Keratinocyte (primary cell): ENCODE data around the gene ADGRG6. TPM values are rescaled to one million over a fixed set of nuclear protein-coding genes. Genes with fewer than 3 reads are reported as not detected.

Source experiments
- DNase-seq: peaks from one replicate; pipeline ENCODE4 v3.0.0-alpha.2; 2011; ENCODE audit warnings: low read depth, missing footprints, low spot score
- FAIRE-seq: peaks from 2 replicates; lab custom pipeline; 2011; peaks lifted over from hg19 to GRCh38; lab: Jason Lieb, UNC
- H2AFZ ChIP-seq: 2 replicates; pipeline ENCODE4 v1.6.0; 2012; ENCODE audit warnings: low read length, control low read depth, inconsistent platforms; ENCODE audit not compliant: control insufficient read depth
- H3K27ac ChIP-seq: 2 replicates; pipeline ENCODE4 v1.5.1; 2011; ENCODE audit warnings: low read length; ENCODE audit not compliant: control insufficient read depth, insufficient read depth
- H3K27me3 ChIP-seq: 3 replicates; pipeline ENCODE4 v1.6.0; 2011; ENCODE audit warnings: low read length; ENCODE audit not compliant: control insufficient read depth, insufficient read depth; ENCODE audit errors: extremely low read depth
- H3K36me3 ChIP-seq, 2 experiments: 2 replicates in 1 of 2; 3 replicates in 1 of 2; pipeline ENCODE4 v1.5.1; 2011; ENCODE audit warnings: low read length in 2 of 2, mild to moderate bottlenecking in 1 of 2; ENCODE audit not compliant: control insufficient read depth in 2 of 2, insufficient read depth in 2 of 2; ENCODE audit errors: extremely low read depth in 1 of 2
- H3K4me1 ChIP-seq: 3 replicates; pipeline ENCODE4 v1.5.1; 2011; ENCODE audit warnings: low read length; ENCODE audit not compliant: control insufficient read depth, insufficient read depth; ENCODE audit errors: extremely low read depth
- H3K4me2 ChIP-seq: 3 replicates; pipeline ENCODE4 v1.6.0; 2011; ENCODE audit warnings: low read depth, low read length; ENCODE audit not compliant: control insufficient read depth, insufficient read depth; ENCODE audit errors: extremely low read depth
- H3K4me3 ChIP-seq, 3 experiments: fragments of 200-600 bp in 1 of 3; sonication (generic) in 1 of 3; 2 replicates in 2 of 3; 3 replicates in 1 of 3; pipeline ENCODE4 v1.5.1; 2011 to 2016; ENCODE audit warnings: low read length in 3 of 3, mild to moderate bottlenecking in 3 of 3, control low read depth in 2 of 3, inconsistent platforms in 1 of 3, low read depth in 1 of 3, mixed read lengths in 1 of 3, mixed run types in 1 of 3, moderate library complexity in 1 of 3; ENCODE audit not compliant: control insufficient read depth in 2 of 3, insufficient read depth in 2 of 3; ENCODE audit errors: extremely low read depth in 1 of 3
- H3K79me2 ChIP-seq: 2 replicates; pipeline ENCODE4 v1.6.0; 2012; ENCODE audit warnings: low read length; ENCODE audit not compliant: control insufficient read depth, insufficient read depth
- H3K9ac ChIP-seq: 3 replicates; pipeline ENCODE4 v1.6.0; 2011; ENCODE audit warnings: low read length; ENCODE audit not compliant: control insufficient read depth, insufficient read depth; ENCODE audit errors: extremely low read depth
- H3K9me1 ChIP-seq: 3 replicates; pipeline ENCODE4 v1.6.0; 2011; ENCODE audit warnings: low read length; ENCODE audit not compliant: control insufficient read depth, insufficient read depth; ENCODE audit errors: extremely low read depth
- H3K9me3 ChIP-seq: 2 replicates; pipeline ENCODE4 v1.5.1; 2012; ENCODE audit warnings: low read depth, low read length; ENCODE audit not compliant: control insufficient read depth
- H4K20me1 ChIP-seq: 3 replicates; pipeline ENCODE4 v1.6.0; 2011; ENCODE audit warnings: low read length; ENCODE audit not compliant: control insufficient read depth, insufficient read depth; ENCODE audit errors: extremely low read depth
- EZH2 ChIP-seq: IDR thresholded peaks from one replicate; pipeline ENCODE4 v1.6.1; 2012; ENCODE audit warnings: inconsistent platforms, mild to moderate bottlenecking, low read length, moderate library complexity
- dilution Hi-C: fragments of 300-500 bp; cut with MboI; formaldehyde crosslinking; loops from one replicate; pipeline ENCODE4 v1.7.0; 2020; ENCODE audit warnings: low sequenced_read_pairs; ENCODE audit not compliant: extremely low pct_ligation_motif_present
- polyA plus RNA-seq, 5 experiments: library from polyadenylated mRNA; depleted of rRNA in 3 of 5; stranded (reverse) in 3 of 5; stranded (forward) in 1 of 5; unstranded in 1 of 5; fragments of >200 nt; gene quantifications; 1 replicate in 1 of 5; 2 replicates in 3 of 5; 3 replicates in 1 of 5; pipeline versions ENCODE4 v1.2.1 to v1.2.3, GENCODE V29; 2011 to 2012; ENCODE audit warnings: missing spikeins in 2 of 5, low read depth in 1 of 5, low replicate concordance in 1 of 5
- TF ChIP-seq, protein P1 (sequence below), 3 experiments: IDR thresholded peaks in 1 of 3; conservative IDR thresholded peaks in 1 of 3; optimal IDR thresholded peaks in 1 of 3; 2 replicates in 2 of 3; 3 replicates in 1 of 3; pipeline versions ENCODE3 to v1.5.1; 2011; ENCODE audit warnings: low read length in 3 of 3, mild to moderate bottlenecking in 3 of 3, moderate library complexity in 2 of 3, control low read depth in 1 of 3, inconsistent platforms in 1 of 3; ENCODE audit not compliant: insufficient read depth in 2 of 3; ENCODE audit errors: extremely low read depth in 1 of 3

The ADGRG6 gene
- polyA plus RNA-seq, 1 donor (not counting 4 experiments of a cell fraction or from before 2014, with no cell fraction given): 20.1 TPM

DNA sequence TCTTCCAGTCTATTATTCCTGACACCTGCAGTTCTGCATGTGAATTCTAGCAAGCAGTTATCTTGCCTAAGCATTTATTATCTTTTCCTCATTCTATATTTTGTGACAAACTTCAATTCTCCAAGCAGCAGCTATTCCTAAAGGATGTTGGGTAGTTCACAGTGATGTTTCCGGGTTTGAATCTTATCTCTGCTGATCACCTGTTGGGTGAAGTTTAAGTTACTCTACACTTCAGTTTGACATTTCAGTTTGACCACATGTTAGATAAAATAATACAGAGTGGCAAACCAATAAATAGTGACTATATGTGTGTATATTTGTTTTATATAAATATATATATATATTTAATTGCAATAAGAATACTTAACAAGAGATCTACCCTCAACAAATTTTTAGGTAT lies 168.6 kb downstream of the ADGRG6 start:
- no peak overlapping the region for H3K4me2 ChIP-seq
- no peaks in the 10 kb centered on the region for H4K20me1 ChIP-seq
- TF ChIP-seq, protein P1, sequence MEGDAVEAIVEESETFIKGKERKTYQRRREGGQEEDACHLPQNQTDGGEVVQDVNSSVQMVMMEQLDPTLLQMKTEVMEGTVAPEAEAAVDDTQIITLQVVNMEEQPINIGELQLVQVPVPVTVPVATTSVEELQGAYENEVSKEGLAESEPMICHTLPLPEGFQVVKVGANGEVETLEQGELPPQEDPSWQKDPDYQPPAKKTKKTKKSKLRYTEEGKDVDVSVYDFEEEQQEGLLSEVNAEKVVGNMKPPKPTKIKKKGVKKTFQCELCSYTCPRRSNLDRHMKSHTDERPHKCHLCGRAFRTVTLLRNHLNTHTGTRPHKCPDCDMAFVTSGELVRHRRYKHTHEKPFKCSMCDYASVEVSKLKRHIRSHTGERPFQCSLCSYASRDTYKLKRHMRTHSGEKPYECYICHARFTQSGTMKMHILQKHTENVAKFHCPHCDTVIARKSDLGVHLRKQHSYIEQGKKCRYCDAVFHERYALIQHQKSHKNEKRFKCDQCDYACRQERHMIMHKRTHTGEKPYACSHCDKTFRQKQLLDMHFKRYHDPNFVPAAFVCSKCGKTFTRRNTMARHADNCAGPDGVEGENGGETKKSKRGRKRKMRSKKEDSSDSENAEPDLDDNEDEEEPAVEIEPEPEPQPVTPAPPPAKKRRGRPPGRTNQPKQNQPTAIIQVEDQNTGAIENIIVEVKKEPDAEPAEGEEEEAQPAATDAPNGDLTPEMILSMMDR (optimal IDR thresholded peaks at IDR 0.05 in 1 of 3, IDR thresholded peaks at IDR 0.05 in 1 of 3, conservative IDR thresholded peaks at IDR 0.05 in 1 of 3; ENCODE audit: extremely low read depth in 1 of 3, insufficient read depth in 2 of 3, low read length in 3 of 3): no peak
- no peak for TF ChIP-seq EZH2
- no peak overlapping the region for H2AFZ ChIP-seq
- H3K4me3 ChIP-seq: no peak overlapping the region
- H3K9me3 ChIP-seq: no peaks in the 10 kb centered on the region
- no peaks in the 10 kb centered on the region for H3K36me3 ChIP-seq
- H3K27ac ChIP-seq: no peak overlapping the region
- H3K27me3 ChIP-seq: no peaks in the 10 kb centered on the region
- no peaks in the 10 kb centered on the region for H3K4me1 ChIP-seq
- no peak overlapping the region for H3K9ac ChIP-seq
- no peaks in the 10 kb centered on the region for H3K9me1 ChIP-seq
- FAIRE-seq (no peak), DNase-seq (no peak)
- H3K79me2 ChIP-seq: no peaks in the 10 kb centered on the region
- dilution Hi-C loops: no loop called here

DNA sequence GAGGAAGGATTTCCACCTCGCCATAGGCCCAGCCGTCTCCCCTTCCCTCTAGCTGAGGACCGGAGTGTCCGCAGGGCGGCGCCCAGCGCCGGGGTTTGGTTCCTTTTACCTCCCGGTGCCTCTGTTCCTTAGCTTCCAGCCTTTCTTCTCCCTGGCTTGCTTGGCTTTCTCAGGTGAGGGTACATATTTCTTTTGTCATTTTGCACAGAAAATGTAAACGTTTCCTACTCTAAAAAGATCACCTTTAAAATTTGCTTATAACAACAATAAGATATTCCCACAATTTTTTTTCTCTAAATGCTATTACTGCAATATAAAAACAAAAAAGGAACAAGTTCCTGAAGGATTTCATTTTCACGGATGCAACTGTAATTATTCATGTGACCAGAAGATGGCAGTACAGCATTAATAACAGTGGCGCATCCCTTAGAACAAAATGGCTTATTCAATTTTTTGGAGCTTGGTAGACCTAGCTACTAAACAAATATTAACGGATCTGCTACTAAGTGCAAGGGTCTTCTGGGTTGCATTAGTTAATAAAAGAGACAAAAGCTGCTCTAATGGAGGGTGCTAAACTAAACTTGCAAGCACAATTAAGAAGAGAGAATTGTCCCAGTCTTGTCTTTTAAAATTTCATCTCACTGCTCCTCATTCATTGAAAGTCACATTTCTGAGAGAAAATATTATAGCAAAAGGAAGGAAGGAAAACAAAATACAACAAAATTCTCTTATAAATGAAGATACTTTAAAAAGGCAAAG lies 172.9 kb downstream of the ADGRG6 start:
- H3K9ac ChIP-seq: no peak overlapping the region
- no peaks in the 10 kb centered on the region for H3K36me3 ChIP-seq
- H3K27me3 ChIP-seq: no peaks in the 10 kb centered on the region
- H4K20me1 ChIP-seq: no peaks in the 10 kb centered on the region
- H3K27ac ChIP-seq: no peak overlapping the region
- peak overlapping the region; percentile 2 for H2AFZ ChIP-seq
- no peak for TF ChIP-seq EZH2
- TF ChIP-seq, protein P1 (optimal IDR thresholded peaks at IDR 0.05 in 1 of 3, IDR thresholded peaks at IDR 0.05 in 1 of 3, conservative IDR thresholded peaks at IDR 0.05 in 1 of 3; ENCODE audit: extremely low read depth in 1 of 3, insufficient read depth in 2 of 3, low read length in 3 of 3): peak in 2 of 3 experiments; percentile 41 to 55
- H3K9me1 ChIP-seq: no peaks in the 10 kb centered on the region
- dilution Hi-C loops: no loop called here
- no peaks in the 10 kb centered on the region for H3K79me2 ChIP-seq
- no peak overlapping the region for H3K4me3 ChIP-seq
- FAIRE-seq (peak; percentile 51), DNase-seq (peak; percentile 13)
- H3K9me3 ChIP-seq: no peaks in the 10 kb centered on the region
- no peaks in the 10 kb centered on the region for H3K4me1 ChIP-seq
- H3K4me2 ChIP-seq: peak overlapping the region; percentile 7
